Gastroesophageal sphincter (tissue), 3 donors: ENCODE data around the gene SSC4D.

Experiments used
- CTCF ChIP-seq, 4 experiments: fragments of 200-600 bp in 2 of 4; fragments of 450-650 bp in 2 of 4; sonication (generic) in 1 of 4; IDR thresholded peaks; one replicate each; pipeline ENCODE4 v1.5.1; 2017 to 2019; ENCODE audit warnings: antibody characterized with exemption in 4 of 4, mild to moderate bottlenecking in 2 of 4, moderate library complexity in 2 of 4
- EP300 ChIP-seq: sonication (generic); formaldehyde crosslinking; IDR thresholded peaks from one replicate; pipeline ENCODE4 v1.6.1; 2017; ENCODE audit warnings: antibody characterized with exemption, mild to moderate bottlenecking
- POLR2A ChIP-seq, 2 donors: fragments of 450-650 bp; IDR thresholded peaks; one replicate each; pipeline ENCODE4 v1.6.1; 2017; ENCODE audit warnings: antibody characterized with exemption in 2 of 2, mild to moderate bottlenecking in 2 of 2, moderate library complexity in 1 of 2

- TF ChIP-seq POLR2A (IDR thresholded peaks at IDR 0.05) (no peak), CTCF (IDR thresholded peaks at IDR 0.05) (no peak), EP300 (no peak)
These were observed 26.2 kb downstream of the SSC4D start for GRCh38 chr7:76383089-76383944.
